Activated T-helper 1 cell treated with Interleukin-2 at 50 U/mL for 16 hours (primary cell): ENCODE data around the gene PHF12.
"Not testable (repeated sequence)": the region's sequence is repeated elsewhere in the genome, so short reads cannot be mapped to it uniquely, and the experiment has no call there.

Source experiments
- DNase-seq: peaks from one replicate; pipeline ENCODE4 v3.0.0-alpha.2; 2020; ENCODE audit warnings: low read depth

PHF12 gene

GRCh38 chr17:28901866-28902818 lies 49.2 kb downstream of the PHF12 start:
- no peak for DNase-seq

- DNase-seq: no peak
Measured at GRCh38 chr17:28900986-28901726, 50.2 kb downstream of the PHF12 start.

- DNase-seq: no peak
Measured at GRCh38 chr17:28899212-28899815, 52.0 kb downstream of the PHF12 start.

- DNase-seq: no peak
Measured at GRCh38 chr17:28898527-28898955, 52.8 kb downstream of the PHF12 start.

- DNase-seq: no peak
Measured at GRCh38 chr17:28897769-28898526, 53.4 kb downstream of the PHF12 start.

DNA sequence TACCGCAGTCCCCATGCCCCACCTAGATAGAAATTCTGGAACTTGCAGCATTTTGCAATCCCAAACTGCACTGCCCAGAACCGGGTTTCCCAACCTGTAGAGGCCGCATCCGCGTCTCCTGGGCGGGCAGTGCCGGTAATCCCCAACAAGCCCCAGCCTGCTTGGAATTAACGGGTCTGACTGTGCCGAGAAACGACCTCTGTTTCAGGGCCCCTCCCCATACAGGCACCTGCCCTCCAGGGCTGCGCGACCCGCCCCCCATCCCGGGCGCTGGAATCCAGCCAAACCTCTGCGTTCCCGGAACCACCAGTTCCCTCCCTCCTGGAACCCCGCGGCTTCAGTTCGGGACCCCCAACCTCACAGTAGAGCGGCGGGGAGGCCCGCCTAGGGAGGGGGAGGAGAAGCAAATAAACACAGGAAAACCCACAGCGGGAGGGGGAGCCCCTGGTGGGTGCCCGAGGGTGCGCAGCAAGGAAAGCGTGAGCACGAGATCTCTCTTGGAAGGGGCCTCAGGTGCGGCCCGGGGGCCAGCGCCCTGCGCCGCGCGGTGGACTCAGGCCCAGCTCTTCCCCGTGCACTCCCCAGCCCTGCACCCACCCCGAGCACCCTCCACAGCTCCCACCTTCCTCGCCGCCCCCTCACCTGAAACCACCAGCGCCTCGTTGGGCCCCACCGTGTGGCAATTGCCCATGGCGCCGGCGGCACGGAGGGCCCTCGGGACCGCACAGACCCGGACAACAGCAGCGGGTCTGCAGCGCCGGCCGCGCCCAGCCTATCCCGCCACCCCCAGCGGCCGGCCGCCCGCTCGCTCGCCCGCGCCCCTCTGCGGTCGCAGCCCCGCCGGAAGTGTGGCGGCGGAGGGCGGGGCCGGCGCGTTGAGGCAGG lies 54.2 kb downstream of the PHF12 start, which contains the start of gene FLOT2:
TSS of gene FLOT2 (minus strand) at position 850 of the 885 bp plus-strand sequence. CDS start at position 691, 159 bp downstream.
- peak; percentile 53 for DNase-seq

GRCh38 chr17:28896491-28896883 lies 54.8 kb downstream of the PHF12 start:
- no peak for DNase-seq

DNA sequence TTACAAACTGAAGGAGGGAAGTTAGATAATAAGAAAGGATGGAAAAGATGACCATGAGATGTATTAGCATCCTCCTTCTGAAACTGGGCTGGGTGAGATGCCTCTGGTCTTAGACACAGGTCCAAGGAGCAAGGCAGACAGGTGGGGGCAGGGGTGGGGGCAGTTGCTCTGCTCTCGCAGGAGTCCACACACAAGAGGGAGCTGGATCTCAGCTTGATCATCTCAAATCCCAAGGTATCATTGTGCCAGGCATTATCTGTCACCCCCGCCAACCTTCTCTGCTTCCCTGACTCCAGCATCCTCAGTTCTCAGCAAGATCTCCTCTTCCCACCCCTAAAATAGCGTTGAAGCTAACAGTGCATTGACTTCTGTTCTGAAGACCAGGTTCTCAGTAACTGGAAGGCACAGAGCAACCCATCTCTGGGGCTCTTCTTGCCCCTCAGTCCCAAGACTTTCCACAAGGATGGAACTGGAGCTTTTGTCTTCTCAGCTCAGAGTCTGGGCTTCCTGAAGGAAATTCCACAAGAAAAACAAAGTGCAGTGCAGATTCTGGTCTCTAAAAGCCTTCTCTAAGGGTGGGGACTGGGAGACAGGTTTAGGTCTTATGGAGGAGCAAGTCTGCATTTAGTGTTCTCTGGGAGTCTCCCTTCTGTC lies 55.4 kb downstream of the PHF12 start:
- DNase-seq: no peak

- DNase-seq: not testable (repeated sequence)
Measured at GRCh38 chr17:28893248-28894183, 57.8 kb downstream of the PHF12 start.

GRCh38 chr17:28892024-28892423 lies 59.3 kb downstream of the PHF12 start:
- DNase-seq: no peak

DNA sequence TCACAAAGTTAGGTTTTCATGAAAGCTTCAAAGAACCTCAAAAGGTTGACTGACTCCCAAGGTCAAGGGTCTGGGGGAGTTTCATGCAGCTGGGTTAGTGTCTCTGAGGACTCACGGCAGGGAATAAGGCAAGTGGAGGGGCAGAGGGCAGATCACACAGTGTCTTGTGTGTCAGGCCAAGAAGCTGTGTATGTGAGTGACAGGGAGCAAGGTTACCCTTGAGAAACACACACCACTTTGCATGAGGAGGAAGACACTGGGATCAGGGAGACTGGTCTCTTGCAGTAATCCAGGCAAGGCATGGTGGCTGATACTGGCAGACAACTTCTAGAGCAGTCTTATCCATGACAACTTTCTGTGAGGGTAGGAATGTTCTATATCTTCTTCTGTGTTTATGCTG lies 60.1 kb downstream of the PHF12 start:
- DNase-seq: no peak

- DNase-seq: no peak
Measured at GRCh38 chr17:28889996-28890395, 61.3 kb downstream of the PHF12 start.

DNA sequence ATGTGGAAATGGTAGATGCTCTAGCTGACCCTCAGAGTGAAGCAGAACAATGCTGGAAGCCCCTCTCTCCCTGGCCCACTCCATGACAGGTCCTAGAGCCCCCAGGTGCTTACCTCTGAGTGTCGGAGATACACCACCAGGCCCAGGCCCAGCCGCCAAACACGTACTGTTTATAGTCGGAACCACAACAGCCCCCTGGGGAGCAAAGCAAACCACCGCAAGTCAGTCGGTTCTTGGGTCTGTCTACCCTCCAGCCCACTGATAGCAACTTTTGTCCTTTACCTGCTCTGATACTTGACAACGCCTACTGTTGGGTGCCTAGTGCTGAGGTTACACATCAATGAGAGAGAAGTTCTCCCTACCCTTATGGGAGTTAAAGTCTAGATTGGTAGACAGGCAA lies 62.5 kb downstream of the PHF12 start:
- no peak for DNase-seq

DNA sequence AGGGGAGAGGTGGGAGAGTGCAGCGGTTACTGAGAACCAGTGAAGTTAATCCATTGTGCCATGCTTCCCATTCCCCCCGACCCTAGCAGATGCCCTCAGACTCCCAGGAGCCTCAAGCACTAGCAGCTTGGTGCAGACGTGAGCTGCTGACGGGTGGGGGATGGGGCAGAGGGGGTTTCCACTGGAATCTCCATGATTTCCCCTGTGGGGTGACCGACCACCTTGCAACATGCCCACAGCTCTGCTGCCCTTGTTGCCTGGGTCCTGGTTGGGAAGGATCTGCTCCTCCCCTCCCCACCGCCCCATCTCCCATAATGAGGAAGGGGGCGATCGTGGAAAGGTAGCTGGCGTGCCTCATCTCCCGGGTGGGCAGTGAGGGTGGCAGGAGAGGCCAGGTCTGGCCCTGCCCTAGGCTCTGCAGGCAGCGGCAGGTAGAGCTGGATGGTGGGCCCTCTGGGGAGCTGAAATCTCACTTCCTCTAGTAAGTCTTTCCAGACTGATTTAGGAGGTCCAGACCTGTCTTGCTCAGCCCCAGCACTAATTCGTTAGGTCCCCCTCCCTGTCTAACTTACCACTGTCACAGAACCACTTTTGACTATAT lies 63.3 kb downstream of the PHF12 start:
- no peak for DNase-seq

GRCh38 chr17:28885951-28886350 lies 65.4 kb downstream of the PHF12 start:
- DNase-seq: no peak

DNA sequence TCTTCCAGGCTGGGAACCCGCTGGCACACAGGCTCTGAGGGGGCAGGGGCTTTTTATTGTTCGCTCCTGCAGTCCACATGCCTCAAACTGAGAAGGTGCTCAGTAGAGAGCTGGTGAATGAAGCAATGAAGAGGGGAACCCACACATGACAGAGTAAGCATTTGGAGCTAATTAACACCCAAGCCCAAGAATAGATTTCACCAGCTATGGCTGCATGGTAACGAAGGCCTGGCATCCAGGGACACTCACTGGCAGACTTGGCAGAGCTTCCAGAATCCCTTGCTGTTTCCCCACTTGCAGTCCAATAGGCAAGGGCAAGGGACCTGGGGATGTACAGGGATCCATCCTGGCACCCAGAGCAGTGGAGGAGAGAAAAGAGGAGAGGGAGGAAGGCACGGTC lies 66.0 kb downstream of the PHF12 start:
- DNase-seq: no peak

GRCh38 chr17:28883967-28884702 lies 67.2 kb downstream of the PHF12 start:
- DNase-seq: no peak
